HG03159 (cell line): Measurements from ENCODE around the gene ZSCAN12.

Experiments used
- ATAC-seq: cut with Tn5 transposase; IDR thresholded peaks from one replicate; pipeline ENCODE4 v1.9.1; 2021; ENCODE audit warnings: mild to moderate bottlenecking, moderate library complexity; ENCODE audit not compliant: unreplicated experiment

The ZSCAN12 gene

GRCh38 chr6:28333047-28333446 is 66.5 kb downstream of the ZSCAN12 start:
- no peak for ATAC-seq

- ATAC-seq = no peak
Measured at GRCh38 chr6:28330041-28330440, 69.5 kb downstream of the ZSCAN12 start.
